ENCODE results near the gene PIWIL4. TPM values are rescaled to one million over a fixed set of nuclear protein-coding genes. Genes with fewer than 3 reads are reported as not detected.
A peak's percentile ranks its signal among the peaks of the same experiment; 100 is the strongest.

PIWIL4 gene
- total RNA-seq, 1 experiment from 2014 or later = not detected

DNA sequence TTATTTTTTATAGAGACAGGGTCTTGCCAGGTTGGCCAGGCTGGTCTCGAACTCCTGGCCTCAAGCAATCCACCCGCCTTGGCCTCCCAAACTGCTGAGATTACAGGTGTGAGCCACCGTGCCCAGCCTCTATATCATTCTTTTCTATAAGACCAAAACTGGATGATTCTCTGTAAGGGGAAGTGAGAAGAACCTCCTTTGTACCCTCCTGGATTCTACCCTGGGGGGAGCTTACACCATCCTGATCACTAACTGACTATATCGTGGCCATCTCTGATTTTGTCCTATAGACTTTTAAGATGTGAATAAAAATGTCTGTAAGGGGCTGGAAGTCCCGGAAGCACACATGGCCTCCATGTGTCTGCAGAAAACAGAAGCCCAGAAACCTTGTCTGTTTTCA is 9.1 kb downstream of the PIWIL4 start:
- H3K79me2 ChIP-seq (ENCODE audit: insufficient read depth, low read length) = no peaks in the 10 kb centered on the region
- H3K56ac ChIP-seq (ENCODE audit: insufficient read length, low read depth, low read length) = no peak overlapping the region
- H4K5ac ChIP-seq (ENCODE audit: insufficient read length, low read depth, low read length) = no peak overlapping the region
- no peaks in the 10 kb centered on the region for H3K9me3 ChIP-seq (ENCODE audit: control insufficient read depth, low read depth, low read length)
- H3T11ph ChIP-seq (ENCODE audit: low read length) = no peak overlapping the region
- H2BK20ac ChIP-seq (ENCODE audit: low read depth, low read length, poor library complexity, severe bottlenecking) = no peak overlapping the region
- H3K18ac ChIP-seq (ENCODE audit: insufficient read length, low read depth, low read length) = no peak overlapping the region
- H3K4ac ChIP-seq (ENCODE audit: low read depth, low read length) = no peak overlapping the region
- peaks cover 3% of the 10 kb centered on the region in 2 experiments; a peak in 2 of 5 replicates for H3K9me3 Mint-ChIP-seq
- no peak overlapping the region for H4K8ac ChIP-seq (replicated peaks; ENCODE audit: insufficient read length, low read depth, low read length)
- H2BK15ac ChIP-seq (ENCODE audit: low read depth, low read length) = no peak overlapping the region
- no peak overlapping the region for H2BK5ac ChIP-seq (ENCODE audit: insufficient read length, low read length)
- no peak overlapping the region for H3K23ac ChIP-seq (ENCODE audit: insufficient read length, low read depth, low read length)
- no peaks in the 10 kb centered on the region for H3K36me3 Mint-ChIP-seq (ENCODE audit: insufficient read depth in 1 of 3, low read depth in 3 of 3)
- no peak for DNase-seq
- no peak overlapping the region for H2AFZ ChIP-seq (ENCODE audit: low read length)
- no peak overlapping the region for H3K4me2 ChIP-seq (ENCODE audit: insufficient read depth, insufficient read length, low read length)
- no peak overlapping the region for H2AK5ac ChIP-seq (ENCODE audit: insufficient read length, low read length)
- no peaks in the 10 kb centered on the region for H3K79me1 ChIP-seq (ENCODE audit: insufficient read depth, low read depth, low read length, poor library complexity, severe bottlenecking)
- no peak overlapping the region for H3K4me3 Mint-ChIP-seq
- peak overlapping the region in 1 of 3 experiments; percentile 22; a peak in 1 of 7 replicates for H3K27ac Mint-ChIP-seq
- H3K14ac ChIP-seq (ENCODE audit: insufficient read depth, low read length) = no peak overlapping the region
- H3K4me1 Mint-ChIP-seq = peaks cover 2 to 6% of the 10 kb centered on the region in 2 experiments; a peak in 2 of 4 replicates
- no peak overlapping the region for H4K91ac ChIP-seq (ENCODE audit: insufficient read length, low read depth, low read length)
- no CpG with 5 or more reads among the region's 5 CpGs for WGBS (ENCODE audit: extremely low coverage, insufficient read length, low lambda C conversion rate)
- H3K9ac ChIP-seq (ENCODE audit: extremely low read depth, insufficient read length, low read length) = no peak overlapping the region
- TF ChIP-seq CTCF (conservative IDR thresholded peaks at IDR 0.05) = no peak
- no peaks in the 10 kb centered on the region for H3K23me2 ChIP-seq (ENCODE audit: insufficient read length, low read depth, low read length, poor library complexity, severe bottlenecking)
- H3K27me3 Mint-ChIP-seq (ENCODE audit: low read depth) = peaks cover 32% of the 10 kb centered on the region
- no peak overlapping the region for H2BK120ac ChIP-seq (ENCODE audit: low read depth, low read length, poor library complexity, severe bottlenecking)
- no peak overlapping the region for H3K27ac ChIP-seq (ENCODE audit: insufficient read length, low read depth, low read length)
- no peaks in the 10 kb centered on the region for H4K20me1 ChIP-seq (ENCODE audit: control insufficient read depth, insufficient read depth, insufficient read length)
- H3K4me1 ChIP-seq (ENCODE audit: insufficient read depth, low read length) = no peaks in the 10 kb centered on the region
- H2BK12ac ChIP-seq (ENCODE audit: insufficient read length, low read depth, low read length) = no peak overlapping the region
- H3K27me3 ChIP-seq (ENCODE audit: insufficient read depth, low read length) = no peaks in the 10 kb centered on the region
